ENCODE data around the gene C9orf153. TPM values are rescaled to one million over a fixed set of nuclear protein-coding genes. Genes with fewer than 3 reads are reported as not detected.

Gene C9orf153
- total RNA-seq, 1 experiment from 2014 or later, result 1.9 TPM

- no peaks in the 10 kb centered on the region for H3K27me3 ChIP-seq (ENCODE audit: low read length)
- no peak for TF ChIP-seq CTCF (conservative IDR thresholded peaks at IDR 0.05; ENCODE audit: low read depth, low read length)
- TF ChIP-seq EZH2phosphoT487 (IDR thresholded peaks at IDR 0.05; ENCODE audit: borderline replicate concordance, low read length), result no peak
- no peak for TF ChIP-seq EZH2 (IDR thresholded peaks at IDR 0.05; ENCODE audit: low read length, unreplicated experiment)
- BruUV-seq (replicated peaks), result no TSS peak
- no peak overlapping the region for H2AFZ ChIP-seq (ENCODE audit: low read length)
- H3K4me3 ChIP-seq (ENCODE audit: low read length), result no peak overlapping the region
- intact Hi-C loops (cut with micrococcal nuclease), result no loop called here
- H3K79me2 ChIP-seq (ENCODE audit: low read length), result peaks cover 41% of the 10 kb centered on the region
- H3K36me3 ChIP-seq (ENCODE audit: low read depth, low read length), result peaks cover 36% of the 10 kb centered on the region
- H3K9ac ChIP-seq (ENCODE audit: low read length), result no peak overlapping the region
- no peaks in the 10 kb centered on the region for H3K4me1 ChIP-seq (ENCODE audit: insufficient read depth, low read length)
- POLR2A ChIA-PET (ENCODE audit: unreplicated experiment), result no interaction called here
- H3K9me2 ChIP-seq (replicated peaks; ENCODE audit: low read length), result no peaks in the 10 kb centered on the region
- no peak overlapping the region for H3K4me2 ChIP-seq (ENCODE audit: low read length)
- H3K9me3 ChIP-seq (ENCODE audit: low read length), result no peaks in the 10 kb centered on the region
- CTCF ChIA-PET, result no interaction called here
- ATAC-seq (no peak), DNase-seq (no peak)
- no peak overlapping the region for H3K27ac ChIP-seq (ENCODE audit: low read length)
- H4K20me1 ChIP-seq (ENCODE audit: low read length), result 0 out of 2 replicates have a peak, but pooled peaks cover 6% of the 10 kb centered on the region
- H3F3A ChIP-seq (ENCODE audit: low read length, unreplicated experiment), result no peaks in the 10 kb centered on the region
Observed at GRCh38 chr9:86272221-86272620, 12.8 kb upstream of the C9orf153 start.

- H2AFZ ChIP-seq (ENCODE audit: low read length), result no peak overlapping the region
- no peak overlapping the region for H3K4me2 ChIP-seq (ENCODE audit: low read length)
- H3K4me3 ChIP-seq (ENCODE audit: low read length), result no peak overlapping the region
- BruUV-seq (replicated peaks), result no TSS peak
- H3K36me3 ChIP-seq (ENCODE audit: low read depth, low read length), result peaks cover 6% of the 10 kb centered on the region; the same call in 1 of the 2 replicates
- no peaks in the 10 kb centered on the region for H3K27me3 ChIP-seq (ENCODE audit: low read length)
- CTCF ChIA-PET, result no interaction called here
- H3F3A ChIP-seq (ENCODE audit: low read length, unreplicated experiment), result no peaks in the 10 kb centered on the region
- no peaks in the 10 kb centered on the region for H3K9me3 ChIP-seq (ENCODE audit: low read length)
- intact Hi-C loops (cut with micrococcal nuclease), result no loop called here
- H3K79me2 ChIP-seq (ENCODE audit: low read length), result 0 out of 2 replicates have a peak, but pooled peaks cover 5% of the 10 kb centered on the region
- TF ChIP-seq CTCF (conservative IDR thresholded peaks at IDR 0.05; ENCODE audit: low read depth, low read length) (no peak), EZH2phosphoT487 (IDR thresholded peaks at IDR 0.05; ENCODE audit: borderline replicate concordance, low read length) (no peak), EZH2 (IDR thresholded peaks at IDR 0.05; ENCODE audit: low read length, unreplicated experiment) (no peak)
- DNase-seq (no peak), ATAC-seq (no peak)
- no peak overlapping the region for H3K9ac ChIP-seq (ENCODE audit: low read length)
- no peak overlapping the region for H3K27ac ChIP-seq (ENCODE audit: low read length)
- no peaks in the 10 kb centered on the region for H3K4me1 ChIP-seq (ENCODE audit: insufficient read depth, low read length)
- H3K9me2 ChIP-seq (replicated peaks; ENCODE audit: low read length), result no peaks in the 10 kb centered on the region
- POLR2A ChIA-PET (ENCODE audit: unreplicated experiment), result no interaction called here
- H4K20me1 ChIP-seq (ENCODE audit: low read length), result no peaks in the 10 kb centered on the region
Observed at GRCh38 chr9:86263876-86264275, 4.4 kb upstream of the C9orf153 start.

- Histone ChIP-seq H2AFZ (ENCODE audit: low read length) (no peak overlapping the region), H3K4me3 (ENCODE audit: low read length) (no peak overlapping the region), H3K9me3 (ENCODE audit: low read length) (no peaks in the 10 kb centered on the region), H3K79me2 (ENCODE audit: low read length) (no peaks in the 10 kb centered on the region), H3K4me2 (ENCODE audit: low read length) (no peak overlapping the region), H4K20me1 (ENCODE audit: low read length) (no peaks in the 10 kb centered on the region), H3K36me3 (ENCODE audit: low read depth, low read length) (peaks cover 6% of the 10 kb centered on the region; the same call in 1 of the 2 replicates), H3K27me3 (ENCODE audit: low read length) (no peaks in the 10 kb centered on the region), H3F3A (ENCODE audit: low read length, unreplicated experiment) (no peaks in the 10 kb centered on the region), H3K27ac (ENCODE audit: low read length) (no peak overlapping the region), H3K4me1 (ENCODE audit: insufficient read depth, low read length) (no peaks in the 10 kb centered on the region), H3K9me2 (replicated peaks; ENCODE audit: low read length) (no peaks in the 10 kb centered on the region), H3K9ac (ENCODE audit: low read length) (no peak overlapping the region)
- no TSS peak for BruUV-seq (replicated peaks)
- intact Hi-C loops (cut with micrococcal nuclease), result no loop called here
- DNase-seq (no peak), ATAC-seq (no peak)
- ChIA-PET CTCF (no interaction called here), POLR2A (ENCODE audit: unreplicated experiment) (no interaction called here)
- TF ChIP-seq EZH2phosphoT487 (IDR thresholded peaks at IDR 0.05; ENCODE audit: borderline replicate concordance, low read length) (no peak), CTCF (conservative IDR thresholded peaks at IDR 0.05; ENCODE audit: low read depth, low read length) (no peak), EZH2 (IDR thresholded peaks at IDR 0.05; ENCODE audit: low read length, unreplicated experiment) (no peak)
Observed at GRCh38 chr9:86262492-86262891, 3.0 kb upstream of the C9orf153 start.

Measured in PC-3 (cell line).